Upper lobe of left lung (tissue), 6 donors: ENCODE data around the gene NAT9. TPM values are rescaled to one million over a fixed set of nuclear protein-coding genes. Genes with fewer than 3 reads are reported as not detected.
A peak's percentile ranks its signal among the peaks of the same experiment; 100 is the strongest.

Experiments used
- ATAC-seq, 2 donors: fragments of 200-7000 bp; cut with Tn5 transposase; one replicate each; pipeline ENCODE4 v1.9.1; 2022; ENCODE audit warnings: mild to moderate bottlenecking in 2 of 2, moderate library complexity in 2 of 2; ENCODE audit not compliant: low FRiP score in 2 of 2
- DNase-seq, 2 donors: peaks; one replicate each; pipeline ENCODE4 v3.0.0-alpha.2; 2019 to 2020
- H3K27ac ChIP-seq, 4 donors: fragments of 200-600 bp; sonication (generic); one replicate each; pipeline ENCODE4 v1.5.1; 2016 to 2019
- H3K27me3 ChIP-seq, 4 donors: fragments of 200-600 bp; sonication (generic); one replicate each; pipeline ENCODE4 v1.5.1; 2017 to 2019
- H3K36me3 ChIP-seq, 4 donors: fragments of 200-600 bp; sonication (generic); one replicate each; pipeline ENCODE4 v1.5.1; 2016 to 2019
- H3K4me1 ChIP-seq, 4 donors: fragments of 200-600 bp; sonication (generic); one replicate each; pipeline ENCODE4 v1.5.1; 2018 to 2019
- H3K4me3 ChIP-seq, 4 donors: fragments of 200-600 bp; sonication (generic); one replicate each; pipeline ENCODE4 v1.5.1; 2017 to 2019; ENCODE audit warnings: mild to moderate bottlenecking in 2 of 4, moderate library complexity in 1 of 4
- H3K9me3 ChIP-seq, 4 donors: fragments of 200-600 bp; sonication (generic); one replicate each; pipeline ENCODE4 v1.5.1; 2018 to 2019
- CTCF ChIP-seq, 6 experiments: fragments of 450-650 bp in 4 of 6; fragments of 200-600 bp in 2 of 6; sonication (generic) in 2 of 6; IDR thresholded peaks; one replicate each; pipeline ENCODE4 v1.5.1; 2016 to 2019; ENCODE audit warnings: antibody characterized with exemption in 6 of 6
- EP300 ChIP-seq, 4 donors: sonication (generic); formaldehyde crosslinking; IDR thresholded peaks; one replicate each; pipeline ENCODE4 v1.5.1; 2017; ENCODE audit warnings: antibody characterized with exemption in 4 of 4, control low read depth in 2 of 4
- POLR2A ChIP-seq, 4 donors: fragments of 450-650 bp; IDR thresholded peaks; one replicate each; pipeline ENCODE4 v1.5.1; 2016 to 2017; ENCODE audit warnings: antibody characterized with exemption in 4 of 4, mild to moderate bottlenecking in 2 of 4
- POLR2AphosphoS5 ChIP-seq, 2 donors: sonication (generic); formaldehyde crosslinking; IDR thresholded peaks; one replicate each; pipeline ENCODE4 v1.5.1; 2017; ENCODE audit warnings: antibody characterized with exemption in 2 of 2
- WGBS, 2 donors: methylation state at CpG; one replicate each; pipeline ENCODE4 v1.1.5; 2017 to 2018; 5-methylcytosine and 5-hydroxymethylcytosine counted together
- total RNA-seq, 6 donors: library from RNA; depleted of rRNA in 4 of 6; stranded (reverse); fragments of >200 nt in 4 of 6; gene quantifications; one replicate each; pipeline versions ENCODE4 v1.1.0 to v1.2.1, GENCODE V29; 2016 to 2021
- donor health status: DM: no; HTN: no; CAD: no; lungs with moderate emphysema.
- donor health status: DM: no; HTN: yes; CAD: no; lungs with severe emphysema.

NAT9 gene
- total RNA-seq, 6 donors from 2014 or later = 16.1 to 78.6 (median 41.7) TPM

GRCh38 chr17:74744714-74745547, 31.2 kb downstream of the NAT9 start:
- ATAC-seq (peak; percentile 63 to 89), DNase-seq (peak; percentile 94 to 96)
- Histone ChIP-seq H3K9me3 (no peaks in the 10 kb centered on the region), H3K36me3 (no peaks in the 10 kb centered on the region), H3K27ac (peak overlapping the region; percentile 53 to 88 (median 82)), H3K4me3 (peak overlapping the region in 3 of 4 donors; percentile 17 to 39 (median 37)), H3K4me1 (peaks cover 52 to 81% (median 61%) of the 10 kb centered on the region in 4 donors), H3K27me3 (peaks cover 0 to 1% (median 0%) of the 10 kb centered on the region in 4 donors)
- TF ChIP-seq POLR2A (IDR thresholded peaks at IDR 0.05) (no peak), POLR2AphosphoS5 (IDR thresholded peaks at IDR 0.05) (peak; percentile 58 to 66), CTCF (IDR thresholded peaks at IDR 0.05) (peak; percentile 99 to 100 (median 100))
- 13 to 34% methylated on average over 11 to 24 of the region's 24 CpGs for WGBS, 2 donors

GRCh38 chr17:74744349-74744713, 31.8 kb downstream of the NAT9 start:
- TF ChIP-seq POLR2AphosphoS5 (IDR thresholded peaks at IDR 0.05) (no peak), CTCF (IDR thresholded peaks at IDR 0.05) (no peak), POLR2A (IDR thresholded peaks at IDR 0.05) (no peak), EP300 (IDR thresholded peaks at IDR 0.05) (no peak)
- Histone ChIP-seq H3K9me3 (no peaks in the 10 kb centered on the region), H3K36me3 (no peaks in the 10 kb centered on the region), H3K27me3 (peaks cover 0 to 1% (median 0%) of the 10 kb centered on the region in 4 donors), H3K27ac (peak overlapping the region in 3 of 4 donors; percentile 21 to 82 (median 30)), H3K4me3 (no peak overlapping the region), H3K4me1 (peaks cover 51 to 81% (median 57%) of the 10 kb centered on the region in 4 donors)
- DNase-seq (no peak), ATAC-seq (no peak)
- WGBS, 2 donors = 32 to 100% methylated on average over 1 to 2 of the region's 2 CpGs

- 73 to 74% methylated on average over 2 of the region's 2 CpGs for WGBS, 2 donors
- Histone ChIP-seq H3K27me3 (peaks cover 0 to 1% (median under 1%) of the 10 kb centered on the region in 4 donors), H3K4me3 (no peak overlapping the region), H3K36me3 (no peaks in the 10 kb centered on the region), H3K4me1 (peaks cover 54 to 84% (median 60%) of the 10 kb centered on the region in 4 donors), H3K27ac (peak overlapping the region in 1 of 4 donors; percentile 30), H3K9me3 (no peaks in the 10 kb centered on the region)
- ATAC-seq = no peak
- TF ChIP-seq POLR2A (IDR thresholded peaks at IDR 0.05) = no peak
- no peak for TF ChIP-seq CTCF (IDR thresholded peaks at IDR 0.05)
- no peak for TF ChIP-seq EP300 (IDR thresholded peaks at IDR 0.05)
- no peak for TF ChIP-seq POLR2AphosphoS5 (IDR thresholded peaks at IDR 0.05)
- DNase-seq = no peak
Observed at GRCh38 chr17:74743755-74744154, 32.4 kb downstream of the NAT9 start.

GRCh38 chr17:74742978-74743545, 33.1 kb downstream of the NAT9 start:
- Histone ChIP-seq H3K9me3 (no peaks in the 10 kb centered on the region), H3K27ac (peak overlapping the region in 3 of 4 donors; percentile 30 to 71 (median 42)), H3K4me3 (no peak overlapping the region), H3K27me3 (peaks cover 0 to 6% (median 2%) of the 10 kb centered on the region in 4 donors), H3K4me1 (peaks cover 61 to 90% (median 66%) of the 10 kb centered on the region in 4 donors), H3K36me3 (no peaks in the 10 kb centered on the region)
- no peak for DNase-seq
- WGBS, 2 donors = 91 to 94% methylated on average over 9 of the region's 9 CpGs
- no peak for ATAC-seq
- TF ChIP-seq POLR2A (IDR thresholded peaks at IDR 0.05) = no peak
- no peak for TF ChIP-seq EP300 (IDR thresholded peaks at IDR 0.05)
- no peak for TF ChIP-seq POLR2AphosphoS5 (IDR thresholded peaks at IDR 0.05)
- TF ChIP-seq CTCF (IDR thresholded peaks at IDR 0.05) = no peak
